Tibial nerve (tissue), 4 donors: ENCODE measurements around the gene LPXN.

ENCODE experiments used
- CTCF ChIP-seq, 5 experiments: fragments of 200-600 bp in 3 of 5; fragments of 450-650 bp in 2 of 5; sonication (generic) in 3 of 5; IDR thresholded peaks; one replicate each; pipeline ENCODE4 v1.5.1; 2016 to 2019; ENCODE audit warnings: antibody characterized with exemption in 5 of 5, mild to moderate bottlenecking in 3 of 5, moderate library complexity in 2 of 5
- EP300 ChIP-seq, 2 donors: sonication (generic); formaldehyde crosslinking; IDR thresholded peaks; one replicate each; pipeline ENCODE4 v1.6.1; 2017; ENCODE audit warnings: antibody characterized with exemption in 2 of 2, mild to moderate bottlenecking in 1 of 2
- POLR2A ChIP-seq, 2 donors: fragments of 450-650 bp; IDR thresholded peaks; one replicate each; pipeline ENCODE4 v1.6.1; 2017; ENCODE audit warnings: antibody characterized with exemption in 2 of 2, mild to moderate bottlenecking in 2 of 2, moderate library complexity in 2 of 2

- no peak for TF ChIP-seq CTCF (IDR thresholded peaks at IDR 0.05)
- TF ChIP-seq EP300 (IDR thresholded peaks at IDR 0.05) = no peak
- TF ChIP-seq POLR2A (IDR thresholded peaks at IDR 0.05) = no peak
Observed at GRCh38 chr11:58527429-58527828, 48.2 kb downstream of the LPXN start.
